Limb (tissue), 2 donors: ENCODE data around the gene STAT2.

Source experiments
- DNase-seq, 2 donors: peaks; one replicate each; pipeline ENCODE4 v3.0.0-alpha.2; 2016; ENCODE audit errors: extremely low spot score in 2 of 2

STAT2 gene

GRCh38 chr12:56293795-56294194, 66.1 kb downstream of the STAT2 start:
- no peak for DNase-seq
